Loucy (cell line): ENCODE results near the gene CAMTA1.

ENCODE experiments used
- H2AFZ ChIP-seq: fragments of 200-600 bp; sonication (generic); 2 replicates; pipeline ENCODE4 v1.6.0; 2016; ENCODE audit warnings: antibody characterized with exemption, mild to moderate bottlenecking, low read length, moderate library complexity
- H3F3A ChIP-seq: fragments of 200-600 bp; 2 replicates; pipeline ENCODE4 v1.6.0; 2016; ENCODE audit warnings: antibody characterized with exemption, low read depth, mild to moderate bottlenecking
- H3K27me3 ChIP-seq: fragments of 200-600 bp; sonication (generic); 2 replicates; pipeline ENCODE4 v1.6.1; 2014; ENCODE audit warnings: low read length, mild to moderate bottlenecking; ENCODE audit not compliant: insufficient read depth, poor library complexity, severe bottlenecking
- H3K36me3 ChIP-seq: fragments of 200-600 bp; sonication (generic); 2 replicates; pipeline ENCODE4 v1.6.1; 2016; ENCODE audit warnings: low read length; ENCODE audit not compliant: insufficient read depth
- H3K4me1 ChIP-seq: fragments of 200-600 bp; sonication (generic); 2 replicates; pipeline ENCODE4 v1.5.1; 2014; ENCODE audit warnings: low read length, mild to moderate bottlenecking; ENCODE audit not compliant: insufficient read depth, poor library complexity, severe bottlenecking
- H3K4me2 ChIP-seq: fragments of 200-600 bp; sonication (generic); 2 replicates; pipeline ENCODE4 v1.6.0; 2014; ENCODE audit warnings: antibody characterized with exemption, low read length, low read depth, mild to moderate bottlenecking; ENCODE audit not compliant: poor library complexity, severe bottlenecking
- H3K4me3 ChIP-seq: fragments of 200-600 bp; sonication (generic); 2 replicates; pipeline ENCODE4 v1.5.1; 2014; ENCODE audit warnings: low read length, mild to moderate bottlenecking, mixed read lengths; ENCODE audit not compliant: poor library complexity, severe bottlenecking
- H3K79me2 ChIP-seq: fragments of 200-600 bp; sonication (generic); 2 replicates; pipeline ENCODE4 v1.6.1; 2014; ENCODE audit warnings: low read length; ENCODE audit not compliant: insufficient read depth
- H3K9ac ChIP-seq: fragments of 200-600 bp; sonication (generic); 2 replicates; pipeline ENCODE4 v1.6.0; 2014; ENCODE audit warnings: mild to moderate bottlenecking, low read depth, low read length, moderate library complexity; ENCODE audit not compliant: poor library complexity, severe bottlenecking
- H3K9me2 ChIP-seq: fragments of 200-600 bp; sonication (generic); replicated peaks from 2 replicates; pipeline ENCODE4 v1.6.1; 2016; ENCODE audit warnings: low read depth, low read length, mixed read lengths
- H3K9me3 ChIP-seq: fragments of 200-600 bp; sonication (generic); 2 replicates; pipeline ENCODE4 v1.6.1; 2014; ENCODE audit warnings: mild to moderate bottlenecking, antibody characterized with exemption, low read length, low read depth; ENCODE audit not compliant: insufficient read depth
- H4K20me1 ChIP-seq: fragments of 200-600 bp; sonication (generic); 2 replicates; pipeline ENCODE4 v1.6.0; 2014; ENCODE audit warnings: antibody characterized with exemption, low read length, mild to moderate bottlenecking; ENCODE audit not compliant: insufficient read depth, poor library complexity, severe bottlenecking
- CTCF ChIP-seq: fragments of 200-600 bp; sonication (generic); conservative IDR thresholded peaks from 2 replicates; pipeline ENCODE4 v1.5.1; 2014; ENCODE audit warnings: mild to moderate bottlenecking, antibody characterized with exemption, low read length
- EZH2phosphoT487 ChIP-seq: fragments of 200-600 bp; IDR thresholded peaks from 2 replicates; pipeline ENCODE4 v1.6.1; 2018; ENCODE audit warnings: antibody characterized with exemption, mild to moderate bottlenecking, moderate library complexity, borderline replicate concordance

CAMTA1 gene

GRCh38 chr1:6824665-6825368, 39.6 kb downstream of the CAMTA1 start:
- Histone ChIP-seq H4K20me1 (peaks cover 37% of the 10 kb centered on the region), H3F3A (0 out of 2 replicates have a peak, but pooled peaks cover 3% of the 10 kb centered on the region), H2AFZ (no peak overlapping the region), H3K9me3 (no peaks in the 10 kb centered on the region), H3K36me3 (peaks cover 30% of the 10 kb centered on the region; the same call in 1 of the 2 replicates), H3K79me2 (peaks cover 50% of the 10 kb centered on the region), H3K9ac (no peak overlapping the region), H3K9me2 (no peaks in the 10 kb centered on the region), H3K27me3 (no peaks in the 10 kb centered on the region), H3K4me1 (peaks cover 11% of the 10 kb centered on the region), H3K4me2 (no peak overlapping the region), H3K4me3 (no peak overlapping the region)
- no peak for TF ChIP-seq CTCF
- TF ChIP-seq EZH2phosphoT487 = no peak

- Histone ChIP-seq H4K20me1 (peaks cover 31% of the 10 kb centered on the region), H3K9ac (no peak overlapping the region), H3K27me3 (no peaks in the 10 kb centered on the region), H2AFZ (no peak overlapping the region), H3K4me2 (no peak overlapping the region), H3K36me3 (peaks cover 30% of the 10 kb centered on the region; the same call in 1 of the 2 replicates), H3K4me1 (peaks cover 11% of the 10 kb centered on the region), H3K9me2 (no peaks in the 10 kb centered on the region), H3K79me2 (peaks cover 47% of the 10 kb centered on the region), H3K9me3 (no peaks in the 10 kb centered on the region), H3K4me3 (no peak overlapping the region), H3F3A (0 out of 2 replicates have a peak, but pooled peaks cover 3% of the 10 kb centered on the region)
- TF ChIP-seq EZH2phosphoT487 (no peak), CTCF (no peak)
Observed at GRCh38 chr1:6825828-6826227, 40.6 kb downstream of the CAMTA1 start.

- Histone ChIP-seq H3K9me3 (no peaks in the 10 kb centered on the region), H3K36me3 (peaks cover 30% of the 10 kb centered on the region; the same call in 1 of the 2 replicates), H2AFZ (no peak overlapping the region), H3K9me2 (no peaks in the 10 kb centered on the region), H3K27me3 (no peaks in the 10 kb centered on the region), H4K20me1 (peaks cover 21% of the 10 kb centered on the region), H3K9ac (no peak overlapping the region), H3K4me1 (peaks cover 11% of the 10 kb centered on the region), H3K4me3 (no peak overlapping the region), H3K79me2 (peaks cover 44% of the 10 kb centered on the region), H3F3A (no peaks in the 10 kb centered on the region), H3K4me2 (no peak overlapping the region)
- no peak for TF ChIP-seq EZH2phosphoT487
- TF ChIP-seq CTCF = no peak
Observed at GRCh38 chr1:6827079-6827478, 41.8 kb downstream of the CAMTA1 start.
